ENCODE measurements around the gene NR1D1.
"Not testable (repeated sequence)": the region's sequence is repeated elsewhere in the genome, so short reads cannot be mapped to it uniquely, and the experiment has no call there.

NR1D1 gene

GRCh38 chr17:40100419-40100668 is at the start of gene NR1D1:
Gene NR1D1 (minus strand): TSS chr17:40100589. CDS start chr17:40100094, 495 bp downstream.
- no peak for FAIRE-seq

GRCh38 chr17:40148527-40148926 is 48.1 kb upstream of the NR1D1 start:
- FAIRE-seq: no peak

GRCh38 chr17:40145476-40145875 is 45.1 kb upstream of the NR1D1 start:
- no peak for FAIRE-seq

GRCh38 chr17:40143166-40143565 is 42.8 kb upstream of the NR1D1 start:
- FAIRE-seq: not testable (repeated sequence)

GRCh38 chr17:40139566-40140058 is 39.2 kb upstream of the NR1D1 start:
- FAIRE-seq: no peak

- FAIRE-seq: no peak
These were observed 35.4 kb upstream of the NR1D1 start for GRCh38 chr17:40135817-40136216.

DNA sequence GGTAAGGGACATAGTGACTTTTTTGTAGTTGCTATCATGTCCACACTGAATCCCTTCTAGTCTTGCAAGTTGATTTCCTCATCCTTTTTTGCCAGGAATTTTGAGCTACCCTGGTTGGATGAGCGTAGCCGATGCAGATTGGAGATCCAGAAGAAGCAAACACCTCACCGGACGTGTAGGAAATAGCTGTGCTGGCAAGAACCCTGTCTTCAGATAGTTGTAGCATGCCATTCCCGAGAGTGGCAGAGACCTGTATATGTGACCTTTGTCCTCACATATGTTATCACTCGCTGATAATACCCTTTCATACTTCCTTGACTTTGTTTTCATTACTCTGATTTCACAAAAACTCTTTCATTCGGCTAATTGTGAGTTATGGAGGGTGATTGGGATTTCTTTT is 33.8 kb upstream of the NR1D1 start:
- FAIRE-seq: no peak

GRCh38 chr17:40130352-40131042 is 30.1 kb upstream of the NR1D1 start:
- no peak for FAIRE-seq

GRCh38 chr17:40129498-40129897 is 29.1 kb upstream of the NR1D1 start:
- FAIRE-seq: no peak

DNA sequence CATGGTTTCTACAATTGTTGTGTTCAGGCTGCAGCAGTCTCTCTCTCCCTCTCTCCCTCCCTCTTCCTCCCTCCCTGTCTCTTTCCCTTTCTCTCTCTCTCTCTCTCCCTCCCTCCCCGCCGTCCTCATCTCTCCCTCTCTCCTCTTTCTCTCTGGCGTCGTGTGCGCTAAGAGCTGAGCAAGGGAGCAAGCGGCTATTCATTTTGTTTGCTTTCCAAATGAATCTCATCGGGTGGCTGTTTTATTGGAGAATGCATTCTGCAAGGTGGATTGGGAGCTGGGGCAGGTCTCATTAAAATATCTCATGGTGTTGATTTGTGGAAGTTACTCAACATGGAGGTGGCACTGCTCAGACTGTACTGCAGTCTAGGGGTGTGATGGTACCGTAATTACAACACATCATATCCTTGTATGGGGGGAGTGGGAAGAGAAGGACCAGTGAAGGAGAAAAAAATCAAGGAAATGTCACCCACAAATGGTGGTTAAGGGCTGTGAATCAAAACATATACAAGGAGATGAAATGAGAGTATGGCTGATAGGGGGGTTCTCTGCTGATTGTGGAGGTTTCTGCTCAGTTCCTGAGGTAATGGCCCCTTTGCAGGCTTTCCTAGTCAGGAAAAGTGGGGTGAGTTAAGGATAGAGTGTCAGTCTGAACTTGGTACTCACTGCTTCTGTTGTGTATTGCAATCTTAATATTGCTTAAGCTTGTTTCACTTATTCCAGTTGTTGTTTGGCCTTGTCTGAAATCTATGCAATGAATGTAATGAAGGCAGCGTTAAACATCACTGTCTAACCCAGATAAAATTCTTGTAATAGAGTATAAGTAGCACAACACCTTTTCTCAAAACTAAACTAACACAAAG is 24.1 kb upstream of the NR1D1 start:
- FAIRE-seq: no peak

GRCh38 chr17:40123811-40124114 is 23.4 kb upstream of the NR1D1 start:
- no peak for FAIRE-seq

GRCh38 chr17:40122999-40123810 is 22.8 kb upstream of the NR1D1 start:
- FAIRE-seq: no peak

DNA sequence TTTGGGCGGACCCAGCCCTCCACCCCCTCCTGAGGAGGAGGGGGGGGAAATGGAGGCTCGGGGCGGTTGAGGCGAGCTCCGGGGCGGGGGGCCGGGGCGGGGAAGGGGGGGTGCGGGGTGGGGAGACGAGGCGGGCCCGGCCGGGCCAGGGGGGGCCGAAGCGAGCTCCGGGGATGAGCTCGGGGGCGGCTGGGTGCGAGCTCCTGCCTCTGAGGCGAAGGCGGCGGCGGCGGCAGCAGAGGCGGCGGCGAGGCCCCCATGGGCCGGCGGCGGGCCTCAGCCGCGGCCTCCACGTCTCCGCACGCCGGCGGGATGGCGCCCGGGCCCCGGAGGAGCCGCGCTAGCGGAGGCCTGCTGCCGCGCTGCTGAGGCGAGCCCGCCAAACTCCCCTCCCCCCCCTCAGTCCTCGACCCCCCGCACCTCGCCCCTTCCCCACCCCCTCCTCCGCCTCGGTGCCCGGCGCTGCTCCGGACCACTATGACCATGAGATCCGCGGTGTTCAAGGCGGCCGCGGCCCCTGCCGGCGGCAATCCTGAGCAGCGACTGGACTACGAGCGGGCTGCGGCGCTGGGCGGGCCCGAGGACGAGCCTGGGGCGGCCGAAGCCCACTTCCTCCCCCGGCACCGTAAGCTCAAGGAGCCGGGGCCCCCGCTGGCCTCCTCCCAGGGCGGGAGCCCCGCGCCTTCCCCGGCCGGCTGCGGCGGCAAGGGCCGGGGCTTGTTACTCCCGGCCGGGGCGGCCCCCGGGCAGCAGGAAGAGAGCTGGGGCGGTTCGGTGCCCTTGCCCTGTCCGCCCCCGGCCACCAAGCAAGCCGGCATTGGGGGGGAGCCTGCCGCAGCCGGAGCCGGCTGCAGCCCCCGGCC is 22.0 kb upstream of the NR1D1 start:
- FAIRE-seq: no peak

DNA sequence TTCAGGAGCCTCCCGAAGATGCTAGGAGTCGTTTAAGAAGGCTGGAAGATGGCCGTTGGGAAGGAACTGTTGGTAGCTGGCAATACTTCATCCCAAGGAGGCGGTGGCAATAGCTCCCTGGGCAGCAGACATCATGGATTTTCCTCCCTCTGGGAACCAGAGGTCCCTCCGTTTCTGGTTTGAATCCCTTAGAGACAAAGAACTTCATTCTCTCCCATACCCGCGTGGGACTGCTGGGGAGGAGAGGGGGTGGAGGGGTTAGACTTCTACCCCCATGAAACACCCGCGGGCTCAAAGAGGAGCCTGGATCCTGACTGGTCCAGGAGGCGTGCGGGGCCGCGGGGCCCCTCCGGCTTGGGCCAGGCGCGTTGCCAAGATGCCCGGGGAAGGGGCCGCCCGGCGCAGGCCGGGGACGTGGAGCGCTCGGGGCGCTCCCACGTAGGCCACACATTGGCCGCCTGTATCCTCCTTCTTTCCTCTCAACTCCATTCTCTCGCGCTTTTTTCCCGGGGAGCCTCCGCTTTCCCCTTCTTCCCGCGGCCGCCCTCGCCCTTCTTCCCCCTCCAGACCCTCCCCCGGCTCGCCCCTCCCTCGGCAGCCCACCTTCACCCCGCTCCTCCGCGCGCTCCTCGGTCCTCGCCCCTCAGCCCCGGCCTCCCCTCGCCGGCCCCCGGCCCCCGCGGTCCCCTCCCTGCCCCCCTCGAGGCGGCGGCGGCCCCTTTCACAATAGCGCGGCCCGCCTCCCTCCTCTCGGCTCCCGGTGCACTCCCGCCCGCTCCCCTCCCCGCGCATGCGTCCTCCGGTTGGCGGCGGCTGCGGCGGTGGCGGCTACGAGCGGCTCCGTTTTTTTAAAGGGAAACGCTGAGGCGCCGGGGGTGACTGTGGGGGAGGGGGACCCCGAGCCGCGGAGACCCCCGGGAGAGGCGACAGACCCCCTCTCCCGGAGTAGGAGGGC is 21.1 kb upstream of the NR1D1 start, which contains the start of gene MSL1:
MSL1 (plus strand) TSS at position 791 of the 955 bp plus-strand sequence. CDS start 642 bp downstream, outside the sequence.
- peak; percentile 39 for FAIRE-seq

- no peak for FAIRE-seq
These were observed 14.7 kb upstream of the NR1D1 start for GRCh38 chr17:40115101-40115436.

GRCh38 chr17:40113907-40114245 is 13.5 kb upstream of the NR1D1 start:
- no peak for FAIRE-seq

DNA sequence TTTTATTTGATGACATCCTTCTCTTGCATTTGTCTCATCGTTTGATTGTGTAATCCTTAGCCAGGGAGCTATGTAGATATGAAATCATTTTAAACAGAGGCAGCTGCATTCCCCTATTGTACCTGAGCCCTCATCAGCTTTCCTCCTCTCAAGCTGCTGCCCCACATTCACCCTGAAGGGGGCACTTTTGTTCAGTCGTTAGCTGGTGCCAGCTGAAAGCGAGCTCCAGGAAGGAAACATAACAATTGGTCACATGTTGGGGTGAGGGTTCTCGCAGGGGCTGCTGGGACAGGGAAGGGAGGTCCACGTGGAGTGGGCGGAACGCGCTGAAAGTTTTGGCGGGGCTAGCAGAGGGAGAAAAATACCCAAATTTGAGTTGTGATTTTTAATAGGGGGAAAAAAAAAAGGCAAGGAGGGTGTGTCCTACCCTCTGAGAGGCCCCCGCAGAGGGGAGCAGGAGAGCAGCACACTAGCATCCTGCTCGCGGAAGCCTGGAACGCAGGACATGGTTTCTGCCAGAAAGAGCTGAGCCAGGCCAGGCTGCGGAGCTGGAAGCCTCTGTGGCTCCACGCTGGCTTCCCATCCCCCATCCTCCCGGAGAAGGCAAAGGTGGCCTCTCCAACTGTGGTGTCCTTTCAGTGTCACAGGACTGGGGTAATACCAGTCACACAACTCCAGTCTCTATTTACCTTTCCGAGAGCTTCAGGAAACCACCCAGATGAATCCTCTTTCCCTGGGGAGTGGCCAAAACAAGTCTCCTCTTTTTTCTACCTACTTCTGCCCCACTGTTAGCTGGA is 12.9 kb upstream of the NR1D1 start:
- peak; percentile 96 for FAIRE-seq

DNA sequence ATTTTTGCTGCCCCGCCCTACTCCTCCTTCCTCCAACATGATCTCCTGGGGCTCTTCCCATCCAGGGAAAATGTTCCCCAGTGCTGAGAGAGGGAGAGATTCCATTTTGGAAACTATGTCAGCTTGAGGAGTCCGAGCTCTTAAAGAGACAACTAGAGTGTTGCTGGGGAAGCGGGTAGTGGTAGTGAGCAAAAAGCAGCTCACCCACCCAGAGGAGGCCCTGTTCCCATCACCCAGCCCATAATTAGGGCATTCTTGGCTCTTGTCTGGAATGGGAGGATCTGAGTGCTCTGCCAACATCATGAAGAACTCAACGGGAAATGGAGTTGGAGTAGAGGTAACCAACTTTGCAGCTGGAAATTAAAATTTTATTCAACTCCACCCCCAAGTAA is 12.3 kb upstream of the NR1D1 start:
- FAIRE-seq: no peak

DNA sequence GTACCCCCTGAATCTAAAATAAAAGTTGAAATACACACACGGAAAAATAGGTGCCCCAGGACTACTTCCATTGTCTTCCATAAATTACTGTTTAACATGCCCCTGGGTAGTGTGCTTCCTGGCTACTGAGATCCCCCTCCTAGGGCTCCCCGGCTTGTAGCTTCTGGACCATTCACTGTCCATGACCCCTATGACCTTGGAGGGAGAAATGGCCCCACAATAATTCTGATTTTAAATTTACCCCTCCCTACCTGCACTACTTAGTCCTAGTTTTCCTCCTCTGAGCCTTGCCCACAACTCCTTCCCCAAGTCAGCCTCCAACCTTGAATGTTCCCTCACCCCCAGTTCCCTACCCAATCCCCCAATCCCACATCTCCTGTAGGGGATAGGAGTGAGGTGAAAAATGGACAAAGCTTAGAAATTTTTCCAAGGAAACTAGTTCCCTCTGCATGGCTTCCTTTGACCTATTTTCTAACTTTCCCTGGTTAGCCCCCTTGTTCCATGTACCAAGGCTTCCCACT is 11.9 kb upstream of the NR1D1 start:
- FAIRE-seq: no peak

Data from A204.1 (cell line).